NB4 (cell line): ENCODE results near the gene TRIP12.

Experiments used
- MYC ChIP-seq: IDR thresholded peaks from 2 replicates; pipeline ENCODE4 v1.6.1; 2011; ENCODE audit warnings: low read depth, low read length
- POLR2A ChIP-seq: IDR thresholded peaks from 2 replicates; pipeline ENCODE4 v1.6.1; 2011; ENCODE audit warnings: mild to moderate bottlenecking; ENCODE audit not compliant: insufficient read length; ENCODE audit errors: extremely low read depth
- TF ChIP-seq, protein P1 (sequence below): IDR thresholded peaks from one replicate; pipeline ENCODE4 v1.5.1; 2012; ENCODE audit warnings: low read depth, low read length

DNA sequence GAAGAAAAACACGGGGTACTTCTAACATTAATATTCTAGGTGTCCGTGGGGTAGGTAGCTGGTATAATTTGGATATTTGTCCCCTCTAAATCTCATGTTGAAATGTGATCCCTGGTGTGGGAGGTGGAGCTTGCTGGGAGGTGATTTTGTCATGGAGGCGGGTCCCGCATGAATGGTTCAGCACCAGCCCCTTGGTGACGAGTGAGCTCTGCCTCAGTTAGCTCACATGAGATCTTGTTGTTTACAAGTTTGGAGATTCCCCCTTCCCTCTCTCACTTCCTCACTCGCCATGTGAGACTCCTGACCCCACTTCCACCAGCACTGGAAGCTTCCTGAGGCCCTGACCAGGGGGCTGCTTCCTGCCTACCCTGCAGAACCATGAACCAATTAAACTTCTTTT is 172.0 kb downstream of the TRIP12 start:
- TF ChIP-seq, protein P1, sequence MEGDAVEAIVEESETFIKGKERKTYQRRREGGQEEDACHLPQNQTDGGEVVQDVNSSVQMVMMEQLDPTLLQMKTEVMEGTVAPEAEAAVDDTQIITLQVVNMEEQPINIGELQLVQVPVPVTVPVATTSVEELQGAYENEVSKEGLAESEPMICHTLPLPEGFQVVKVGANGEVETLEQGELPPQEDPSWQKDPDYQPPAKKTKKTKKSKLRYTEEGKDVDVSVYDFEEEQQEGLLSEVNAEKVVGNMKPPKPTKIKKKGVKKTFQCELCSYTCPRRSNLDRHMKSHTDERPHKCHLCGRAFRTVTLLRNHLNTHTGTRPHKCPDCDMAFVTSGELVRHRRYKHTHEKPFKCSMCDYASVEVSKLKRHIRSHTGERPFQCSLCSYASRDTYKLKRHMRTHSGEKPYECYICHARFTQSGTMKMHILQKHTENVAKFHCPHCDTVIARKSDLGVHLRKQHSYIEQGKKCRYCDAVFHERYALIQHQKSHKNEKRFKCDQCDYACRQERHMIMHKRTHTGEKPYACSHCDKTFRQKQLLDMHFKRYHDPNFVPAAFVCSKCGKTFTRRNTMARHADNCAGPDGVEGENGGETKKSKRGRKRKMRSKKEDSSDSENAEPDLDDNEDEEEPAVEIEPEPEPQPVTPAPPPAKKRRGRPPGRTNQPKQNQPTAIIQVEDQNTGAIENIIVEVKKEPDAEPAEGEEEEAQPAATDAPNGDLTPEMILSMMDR: no peak
- no peak for TF ChIP-seq MYC
- TF ChIP-seq POLR2A: no peak
